GM10266 (cell line): Measurements from ENCODE around the gene TMEM141.

Experiments
- DNase-seq: peaks from one replicate; pipeline ENCODE4 v3.0.0; 2012; ENCODE audit errors: extremely low spot score
- CTCF ChIP-seq: IDR thresholded peaks from 2 replicates; pipeline ENCODE4 v1.5.1; 2012; ENCODE audit warnings: mild to moderate bottlenecking, low read depth; ENCODE audit not compliant: control insufficient read depth, insufficient read depth; ENCODE audit errors: missing control alignments

TMEM141 gene

GRCh38 chr9:136823136-136824046 is 32.2 kb downstream of the TMEM141 start:
- DNase-seq: no peak
- no peak for TF ChIP-seq CTCF

GRCh38 chr9:136824496-136825225 is 33.5 kb downstream of the TMEM141 start:
- no peak for DNase-seq
- no peak for TF ChIP-seq CTCF

- DNase-seq: no peak
- no peak for TF ChIP-seq CTCF
Observed at GRCh38 chr9:136825295-136826187, 34.4 kb downstream of the TMEM141 start.

- no peak for DNase-seq
- no peak for TF ChIP-seq CTCF
Observed at GRCh38 chr9:136826188-136826541, 35.0 kb downstream of the TMEM141 start.

GRCh38 chr9:136826703-136827582 is 35.8 kb downstream of the TMEM141 start:
- no peak for DNase-seq
- no peak for TF ChIP-seq CTCF

- DNase-seq: no peak
- no peak for TF ChIP-seq CTCF
Observed at GRCh38 chr9:136827794-136828473, 36.8 kb downstream of the TMEM141 start.
